Mucosa of descending colon (tissue), 3 donors: ENCODE results near the gene ANKRD1. TPM values are rescaled to one million over a fixed set of nuclear protein-coding genes. Genes with fewer than 3 reads are reported as not detected.

ENCODE experiments used
- ATAC-seq: fragments of 200-7000 bp; cut with Tn5 transposase; one replicate; pipeline ENCODE4 v1.9.1; 2020; ENCODE audit warnings: mild to moderate bottlenecking, moderate library complexity
- DNase-seq, 3 donors: peaks; one replicate each; pipeline ENCODE4 v3.0.0-alpha.2; 2020
- H3K36me3 ChIP-seq: fragments of 200-600 bp; one replicate; pipeline ENCODE4 v1.8.0; 2021; ENCODE audit warnings: low read depth, mild to moderate bottlenecking
- H3K4me1 ChIP-seq: fragments of 200-600 bp; one replicate; pipeline ENCODE4 v1.8.0; 2021; ENCODE audit warnings: low read depth, mild to moderate bottlenecking
- H3K4me3 ChIP-seq: fragments of 200-600 bp; one replicate; pipeline ENCODE4 v1.8.0; 2021; ENCODE audit warnings: mild to moderate bottlenecking
- H3K9me3 ChIP-seq: fragments of 200-600 bp; one replicate; pipeline ENCODE4 v1.8.0; 2021; ENCODE audit warnings: mild to moderate bottlenecking
- CTCF ChIP-seq: fragments of 200-600 bp; IDR thresholded peaks from one replicate; pipeline ENCODE4 v1.8.0; 2022; ENCODE audit warnings: antibody characterized with exemption, mild to moderate bottlenecking
- intact Hi-C, 2 donors: fragments of 100-400 bp; cut with DNase I in 1 of 2; cut with micrococcal nuclease in 1 of 2; formaldehyde crosslinking; loops; one replicate each; pipeline versions ENCODE4 v1.11.0 to v1.11.1; 2022; cut with DNase I, micrococcal nuclease
- total RNA-seq, 3 donors: library from RNA; stranded (reverse); fragmentation: NEBNext Ultra II Directional in 2 of 3; extraction: Animal tissue kit (Norgen Biotek cat#: 25700) in 2 of 3; gene quantifications; one replicate each; pipeline versions ENCODE4 v1.2.1 to v1.2.4, GENCODE V29; 2021 to 2023
- donor health status: DM: no; HTN: no; CAD: no; lungs with moderate emphysema.
- donor health status: DM: no; HTN: no; CAD: no.
- donor health status: DM: no; HTN: yes; CAD: no.

The ANKRD1 gene
- total RNA-seq, 3 donors from 2014 or later, result 0.23 to 1.7 TPM; not detected in 1

GRCh38 chr10:90865401-90865800 lies 55.5 kb downstream of the ANKRD1 start:
- H3K4me3 ChIP-seq, result no peak overlapping the region
- DNase-seq (no peak), ATAC-seq (no peak)
- H3K36me3 ChIP-seq, result no peaks in the 10 kb centered on the region
- H3K9me3 ChIP-seq, result no peaks in the 10 kb centered on the region
- intact Hi-C loops, result loop anchor here in 1 of 2 donors (10.0 kb wide), 1 partner anchor 111 kb away; no protein-coding TSS in a partner anchor
- H3K4me1 ChIP-seq, result no peaks in the 10 kb centered on the region
- no peak for TF ChIP-seq CTCF

GRCh38 chr10:90862908-90863514 lies 57.9 kb downstream of the ANKRD1 start:
- Histone ChIP-seq H3K4me3 (no peak overlapping the region), H3K36me3 (no peaks in the 10 kb centered on the region), H3K4me1 (no peaks in the 10 kb centered on the region), H3K9me3 (no peaks in the 10 kb centered on the region)
- peak; percentile 12 for TF ChIP-seq CTCF
- DNase-seq (no peak), ATAC-seq (no peak)
- intact Hi-C loops, result loop anchor here in 1 of 2 donors (10.0 kb wide), 1 partner anchor 108 kb away; no protein-coding TSS in a partner anchor

Other genes with a start within 250 kb of the ANKRD1 start
- under 1 TPM; 0.24 to 0.51 (median 0.46) TPM for gene HTR7, start 63.0 kb downstream of the ANKRD1 start, total RNA-seq
- 10 to 100 TPM; 20.6 to 25.1 (median 24.3) TPM for gene RPP30, start 49.1 kb downstream of the ANKRD1 start, total RNA-seq